Retinal pigment epithelial cell (primary cell): ENCODE results near the gene MCL1.

Experiments
- DNase-seq: peaks from one replicate; pipeline ENCODE4 v3.0.0-alpha.2; 2010; ENCODE audit warnings: low read depth
- H3K4me3 ChIP-seq: 2 replicates; pipeline ENCODE4 v1.5.1; 2011; ENCODE audit warnings: mild to moderate bottlenecking, low read length, control low read depth, moderate library complexity
- TF ChIP-seq, protein P1 (sequence below): conservative IDR thresholded peaks from 2 replicates; pipeline ENCODE4 v1.5.1; 2011; ENCODE audit warnings: low read depth, low read length, control low read depth, inconsistent platforms

The MCL1 gene

GRCh38 chr1:150564051-150564991 lies 15.1 kb downstream of the MCL1 start:
- TF ChIP-seq, protein P1, sequence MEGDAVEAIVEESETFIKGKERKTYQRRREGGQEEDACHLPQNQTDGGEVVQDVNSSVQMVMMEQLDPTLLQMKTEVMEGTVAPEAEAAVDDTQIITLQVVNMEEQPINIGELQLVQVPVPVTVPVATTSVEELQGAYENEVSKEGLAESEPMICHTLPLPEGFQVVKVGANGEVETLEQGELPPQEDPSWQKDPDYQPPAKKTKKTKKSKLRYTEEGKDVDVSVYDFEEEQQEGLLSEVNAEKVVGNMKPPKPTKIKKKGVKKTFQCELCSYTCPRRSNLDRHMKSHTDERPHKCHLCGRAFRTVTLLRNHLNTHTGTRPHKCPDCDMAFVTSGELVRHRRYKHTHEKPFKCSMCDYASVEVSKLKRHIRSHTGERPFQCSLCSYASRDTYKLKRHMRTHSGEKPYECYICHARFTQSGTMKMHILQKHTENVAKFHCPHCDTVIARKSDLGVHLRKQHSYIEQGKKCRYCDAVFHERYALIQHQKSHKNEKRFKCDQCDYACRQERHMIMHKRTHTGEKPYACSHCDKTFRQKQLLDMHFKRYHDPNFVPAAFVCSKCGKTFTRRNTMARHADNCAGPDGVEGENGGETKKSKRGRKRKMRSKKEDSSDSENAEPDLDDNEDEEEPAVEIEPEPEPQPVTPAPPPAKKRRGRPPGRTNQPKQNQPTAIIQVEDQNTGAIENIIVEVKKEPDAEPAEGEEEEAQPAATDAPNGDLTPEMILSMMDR: no peak
- no peak for DNase-seq
- no peak overlapping the region for H3K4me3 ChIP-seq

GRCh38 chr1:150563340-150564038 lies 15.9 kb downstream of the MCL1 start:
- DNase-seq: peak; percentile 86
- H3K4me3 ChIP-seq: no peak overlapping the region
- TF ChIP-seq, protein P1: no peak

GRCh38 chr1:150562446-150563339 lies 16.7 kb downstream of the MCL1 start:
- no peak for DNase-seq
- no peak overlapping the region for H3K4me3 ChIP-seq

DNA sequence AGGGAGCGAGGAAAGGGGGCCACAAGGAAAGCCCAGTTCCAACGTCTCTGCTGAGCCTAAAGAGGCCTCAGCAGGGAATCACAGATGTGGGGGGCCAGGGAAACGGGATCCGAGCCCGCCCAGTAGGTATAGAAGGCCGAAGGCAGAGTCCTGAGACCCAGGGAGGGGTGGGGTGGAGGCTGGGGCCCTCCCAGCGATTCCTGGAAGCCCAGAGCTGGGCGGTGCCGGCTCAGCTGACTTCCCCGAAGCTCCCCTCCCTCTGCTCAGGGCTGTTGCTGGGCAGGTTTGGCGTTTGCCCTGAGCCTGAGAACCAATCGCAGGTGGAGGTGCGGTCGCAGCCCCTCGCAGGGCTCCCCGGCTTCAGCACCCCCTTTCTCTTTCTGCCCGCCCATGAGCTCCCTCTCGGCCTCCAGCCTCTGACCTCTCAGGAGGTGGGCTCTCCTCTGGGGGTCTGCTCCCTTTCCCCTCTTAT lies 17.4 kb downstream of the MCL1 start:
- DNase-seq: peak; percentile 85
- TF ChIP-seq, protein P1: no peak
- H3K4me3 ChIP-seq: peak overlapping the region; percentile 68

More at GRCh38 chr1:150562446-150563339, 16.7 kb downstream of the MCL1 start:
- TF ChIP-seq, protein P1: no peak

DNA sequence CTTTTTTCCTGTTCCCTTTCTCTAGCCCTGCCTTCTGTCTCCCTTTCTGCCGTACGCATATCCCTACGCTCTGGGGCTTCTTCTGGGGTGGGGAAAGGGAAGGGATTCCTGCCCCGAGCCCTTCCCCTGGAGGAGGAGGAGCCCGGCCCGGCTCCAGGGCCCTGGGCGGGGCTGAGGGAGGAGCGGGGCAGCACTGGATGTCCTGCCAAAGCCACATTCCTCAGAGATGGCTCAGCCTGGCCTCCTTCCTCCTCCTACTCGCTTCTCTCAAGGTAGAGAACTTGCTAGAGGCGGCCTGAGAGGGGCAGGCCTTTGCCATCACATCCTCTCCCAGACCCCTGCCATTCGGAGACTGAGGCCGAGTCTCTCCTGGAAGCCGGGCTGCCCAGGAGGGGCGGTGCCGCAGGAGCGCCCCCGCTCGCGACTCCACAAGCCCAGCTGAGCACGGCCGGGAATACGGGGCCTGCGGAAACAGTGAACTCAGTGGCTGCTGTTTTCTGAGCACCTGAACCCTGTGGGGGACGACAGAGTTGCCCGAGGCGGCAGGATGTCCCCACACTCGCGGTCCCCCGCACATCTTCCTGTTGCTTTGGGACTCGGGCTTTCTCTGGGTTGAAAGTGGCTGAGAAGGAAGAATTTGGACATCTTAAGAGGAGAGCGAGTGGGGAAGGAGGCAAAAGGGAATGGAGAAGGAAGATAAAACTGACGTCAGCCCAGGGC lies 18.0 kb downstream of the MCL1 start:
- peak overlapping the region; percentile 68 for H3K4me3 ChIP-seq
- TF ChIP-seq, protein P1: peak; percentile 47
- DNase-seq: peak; percentile 97
